Neutrophil (primary cell): ENCODE data around the gene ACKR2.

Source experiments
- H3K27ac ChIP-seq: fragments of 200-600 bp; sonication (generic); 2 replicates; pipeline ENCODE4 v1.5.1; 2016; ENCODE audit warnings: mild to moderate bottlenecking, moderate library complexity
- H3K27me3 ChIP-seq: fragments of 200-600 bp; sonication (generic); 2 replicates; pipeline ENCODE4 v1.6.0; 2016; ENCODE audit warnings: mild to moderate bottlenecking
- H3K36me3 ChIP-seq: fragments of 200-600 bp; sonication (generic); 2 replicates; pipeline ENCODE4 v1.5.1; 2017
- H3K4me1 ChIP-seq, 2 experiments: fragments of 200-600 bp in 1 of 2; sonication (generic) in 1 of 2; 1 replicate in 1 of 2; 2 replicates in 1 of 2; pipeline versions ENCODE4 v1.5.1 to v1.6.1; 2013 to 2016; ENCODE audit warnings: low read depth in 1 of 2, low read length in 1 of 2, mild to moderate bottlenecking in 1 of 2, moderate library complexity in 1 of 2; ENCODE audit not compliant: control insufficient read depth in 1 of 2, insufficient read depth in 1 of 2
- H3K4me3 ChIP-seq, 2 experiments: fragments of 200-600 bp in 1 of 2; sonication (generic) in 1 of 2; 1 replicate in 1 of 2; 2 replicates in 1 of 2; pipeline ENCODE4 v1.5.1; 2013 to 2016; ENCODE audit warnings: low read depth in 1 of 2, low read length in 1 of 2, mild to moderate bottlenecking in 1 of 2, moderate library complexity in 1 of 2
- H3K9me3 ChIP-seq: fragments of 200-600 bp; sonication (generic); 2 replicates; pipeline ENCODE4 v1.5.1; 2016
- CTCF ChIP-seq: fragments of 200-600 bp; sonication (generic); IDR thresholded peaks from 2 replicates; pipeline ENCODE4 v1.5.1; 2016; ENCODE audit warnings: antibody characterized with exemption

ACKR2 gene

GRCh38 chr3:42795621-42796181, 13.5 kb upstream of the ACKR2 start:
- no peak for TF ChIP-seq CTCF

GRCh38 chr3:42796332-42796885, 12.8 kb upstream of the ACKR2 start:
- TF ChIP-seq CTCF, result no peak
- no peaks in the 10 kb centered on the region for H3K4me1 ChIP-seq
- H3K27ac ChIP-seq, result no peak overlapping the region
- no peak overlapping the region for H3K4me3 ChIP-seq
- H3K9me3 ChIP-seq, result no peaks in the 10 kb centered on the region
- peaks cover 17% of the 10 kb centered on the region for H3K36me3 ChIP-seq
- no peaks in the 10 kb centered on the region for H3K27me3 ChIP-seq

More at GRCh38 chr3:42795621-42796181, 13.5 kb upstream of the ACKR2 start:
- Histone ChIP-seq H3K9me3 (no peaks in the 10 kb centered on the region), H3K36me3 (peaks cover 20% of the 10 kb centered on the region), H3K27ac (no peak overlapping the region), H3K4me3 (no peak overlapping the region), H3K4me1 (no peaks in the 10 kb centered on the region), H3K27me3 (no peaks in the 10 kb centered on the region)

GRCh38 chr3:42799376-42799775, 9.9 kb upstream of the ACKR2 start:
- no peak overlapping the region for H3K27ac ChIP-seq
- H3K27me3 ChIP-seq, result peaks cover 8% of the 10 kb centered on the region
- no peak for TF ChIP-seq CTCF
- H3K4me3 ChIP-seq, result no peak overlapping the region
- H3K9me3 ChIP-seq, result no peaks in the 10 kb centered on the region
- peaks cover 9 to 13% of the 10 kb centered on the region in 2 experiments for H3K4me1 ChIP-seq
- H3K36me3 ChIP-seq, result no peaks in the 10 kb centered on the region

GRCh38 chr3:42800251-42800650, 9.0 kb upstream of the ACKR2 start:
- peaks cover 14% of the 10 kb centered on the region for H3K27me3 ChIP-seq
- no peaks in the 10 kb centered on the region for H3K36me3 ChIP-seq
- no peak overlapping the region for H3K27ac ChIP-seq
- no peak overlapping the region for H3K4me3 ChIP-seq
- peaks cover 16 to 20% of the 10 kb centered on the region in 2 experiments for H3K4me1 ChIP-seq
- no peaks in the 10 kb centered on the region for H3K9me3 ChIP-seq
- TF ChIP-seq CTCF, result no peak

- Histone ChIP-seq H3K4me3 (no peak overlapping the region), H3K4me1 (peaks cover 18 to 20% of the 10 kb centered on the region in 2 experiments), H3K9me3 (no peaks in the 10 kb centered on the region), H3K27ac (no peak overlapping the region), H3K27me3 (peaks cover 23% of the 10 kb centered on the region), H3K36me3 (no peaks in the 10 kb centered on the region)
- TF ChIP-seq CTCF, result no peak
Measured at GRCh38 chr3:42801048-42801620, 8.1 kb upstream of the ACKR2 start.
